Measurements from ENCODE around the gene THUMPD2. TPM values are rescaled to one million over a fixed set of nuclear protein-coding genes. Genes with fewer than 3 reads are reported as not detected.

The THUMPD2 gene
- polyA plus RNA-seq, 1 donor (not counting 4 experiments of a cell fraction or from before 2014, with no cell fraction given): 18.2 TPM

- no peaks in the 10 kb centered on the region for H3K9me3 ChIP-seq (ENCODE audit: control insufficient read depth, low read depth, low read length)
- no peak for FAIRE-seq
- no peaks in the 10 kb centered on the region for H3K9me1 ChIP-seq (ENCODE audit: control insufficient read depth, extremely low read depth, insufficient read depth, low read length)
- H3K79me2 ChIP-seq (ENCODE audit: control insufficient read depth, insufficient read depth, low read length): no peaks in the 10 kb centered on the region
- TF ChIP-seq EZH2 (IDR thresholded peaks at IDR 0.05; ENCODE audit: low read length): no peak
- H3K36me3 ChIP-seq (ENCODE audit: control insufficient read depth in 2 of 2, extremely low read depth in 1 of 2, insufficient read depth in 2 of 2, low read length in 2 of 2): no peaks in the 10 kb centered on the region
- no peak for DNase-seq (ENCODE audit: low read depth, low spot score)
- H3K27ac ChIP-seq (ENCODE audit: control insufficient read depth, insufficient read depth, low read length): no peak overlapping the region
- H3K4me1 ChIP-seq (ENCODE audit: control insufficient read depth, extremely low read depth, insufficient read depth, low read length): peaks cover 6% of the 10 kb centered on the region
- no peaks in the 10 kb centered on the region for H3K27me3 ChIP-seq (ENCODE audit: control insufficient read depth, extremely low read depth, insufficient read depth, low read length)
- no peaks in the 10 kb centered on the region for H4K20me1 ChIP-seq (ENCODE audit: control insufficient read depth, extremely low read depth, insufficient read depth, low read length)
- no peak overlapping the region for H3K4me3 ChIP-seq (ENCODE audit: control insufficient read depth in 2 of 3, extremely low read depth in 1 of 3, insufficient read depth in 2 of 3, low read depth in 1 of 3, low read length in 3 of 3)
- dilution Hi-C loops (cut with MboI; ENCODE audit: extremely low pct_ligation_motif_present, low sequenced_read_pairs): no loop called here
- no peak overlapping the region for H2AFZ ChIP-seq (ENCODE audit: control insufficient read depth, low read length)
- no peak overlapping the region for H3K9ac ChIP-seq (ENCODE audit: control insufficient read depth, extremely low read depth, insufficient read depth, low read length)
- H3K4me2 ChIP-seq (ENCODE audit: control insufficient read depth, extremely low read depth, insufficient read depth, low read depth, low read length): no peak overlapping the region
Observed at GRCh38 chr2:39787950-39788349, 8.9 kb upstream of the THUMPD2 start.

GRCh38 chr2:39786761-39787522 lies 7.9 kb upstream of the THUMPD2 start:
- no peak overlapping the region for H3K4me3 ChIP-seq (ENCODE audit: control insufficient read depth in 2 of 3, extremely low read depth in 1 of 3, insufficient read depth in 2 of 3, low read depth in 1 of 3, low read length in 3 of 3)
- H3K27me3 ChIP-seq (ENCODE audit: control insufficient read depth, extremely low read depth, insufficient read depth, low read length): no peaks in the 10 kb centered on the region
- FAIRE-seq: no peak
- dilution Hi-C loops (cut with MboI; ENCODE audit: extremely low pct_ligation_motif_present, low sequenced_read_pairs): no loop called here
- no peak overlapping the region for H3K9ac ChIP-seq (ENCODE audit: control insufficient read depth, extremely low read depth, insufficient read depth, low read length)
- no peak overlapping the region for H2AFZ ChIP-seq (ENCODE audit: control insufficient read depth, low read length)
- no peaks in the 10 kb centered on the region for H4K20me1 ChIP-seq (ENCODE audit: control insufficient read depth, extremely low read depth, insufficient read depth, low read length)
- no peaks in the 10 kb centered on the region for H3K36me3 ChIP-seq (ENCODE audit: control insufficient read depth in 2 of 2, extremely low read depth in 1 of 2, insufficient read depth in 2 of 2, low read length in 2 of 2)
- no peak for DNase-seq (ENCODE audit: low read depth, low spot score)
- H3K4me1 ChIP-seq (ENCODE audit: control insufficient read depth, extremely low read depth, insufficient read depth, low read length): peaks cover 9% of the 10 kb centered on the region
- no peaks in the 10 kb centered on the region for H3K9me1 ChIP-seq (ENCODE audit: control insufficient read depth, extremely low read depth, insufficient read depth, low read length)
- no peak overlapping the region for H3K4me2 ChIP-seq (ENCODE audit: control insufficient read depth, extremely low read depth, insufficient read depth, low read depth, low read length)
- no peaks in the 10 kb centered on the region for H3K79me2 ChIP-seq (ENCODE audit: control insufficient read depth, insufficient read depth, low read length)
- no peak overlapping the region for H3K27ac ChIP-seq (ENCODE audit: control insufficient read depth, insufficient read depth, low read length)
- no peaks in the 10 kb centered on the region for H3K9me3 ChIP-seq (ENCODE audit: control insufficient read depth, low read depth, low read length)
- no peak for TF ChIP-seq CTCF (optimal IDR thresholded peaks at IDR 0.05 in 1 of 3, IDR thresholded peaks at IDR 0.05 in 1 of 3, conservative IDR thresholded peaks at IDR 0.05 in 1 of 3; ENCODE audit: extremely low read depth in 1 of 3, insufficient read depth in 2 of 3, low read length in 3 of 3)
- TF ChIP-seq EZH2 (IDR thresholded peaks at IDR 0.05; ENCODE audit: low read length): no peak

Data from keratinocyte (primary cell).